GM12892 (cell line): ENCODE results near the gene WDR18.

ENCODE experiments used
- POLR2A ChIP-seq: IDR thresholded peaks from 2 replicates; pipeline ENCODE4 v1.6.1; 2011; ENCODE audit warnings: low read depth, low read length, control low read depth
- POLR2AphosphoS5 ChIP-seq: IDR thresholded peaks from 2 replicates; pipeline ENCODE4 v1.6.1; 2011; ENCODE audit warnings: low read depth, low read length, control low read depth
- TAF1 ChIP-seq: IDR thresholded peaks from 2 replicates; pipeline ENCODE4 v1.6.1; 2011; ENCODE audit warnings: low read depth, mild to moderate bottlenecking, control low read depth, low read length, borderline replicate concordance

DNA sequence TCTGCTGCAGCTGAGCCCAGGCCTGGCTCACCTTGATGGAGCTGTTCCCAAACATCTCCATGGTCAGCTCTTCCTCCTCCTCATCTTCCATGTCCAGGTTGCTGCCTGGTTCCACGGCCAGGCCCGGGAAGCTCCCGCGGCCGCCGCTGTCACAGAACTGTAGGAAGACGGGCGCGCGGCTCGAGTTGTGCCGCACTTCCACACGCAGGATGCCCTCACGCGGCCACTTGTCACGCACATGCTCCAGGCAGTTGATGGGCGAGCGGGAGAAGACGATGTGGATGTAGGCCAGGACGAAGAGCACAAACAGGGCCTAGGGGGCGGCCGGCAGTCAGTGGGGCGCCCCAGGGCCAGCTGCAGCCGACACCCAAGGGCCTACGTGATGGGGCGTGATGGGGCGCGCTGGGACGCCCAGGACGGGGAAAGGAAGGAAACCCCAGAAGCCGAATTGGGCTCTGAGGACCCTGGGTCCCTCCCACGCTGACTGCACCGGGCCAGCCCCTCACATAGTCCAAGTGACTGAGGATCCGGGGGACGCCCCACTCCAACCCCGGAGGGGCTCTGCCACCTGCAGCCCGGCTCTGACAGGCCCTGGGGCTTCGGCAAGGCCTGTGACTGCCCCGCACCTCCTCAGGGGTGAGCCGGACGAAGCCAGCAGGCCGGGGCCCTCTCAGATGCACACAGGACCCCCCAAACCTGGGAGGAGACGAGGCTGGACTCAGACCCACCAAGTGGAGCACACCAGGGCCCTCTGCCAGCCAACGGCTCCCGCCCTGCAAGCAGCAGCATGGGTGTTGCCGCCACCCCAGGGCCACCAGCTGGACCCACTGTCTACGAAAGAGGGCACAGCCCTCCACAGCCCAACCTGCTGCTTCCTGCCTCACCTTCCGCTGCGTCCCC, 30.3 kb downstream of the WDR18 start:
- TF ChIP-seq POLR2AphosphoS5 (no peak), POLR2A (no peak), TAF1 (no peak)
